HEK293 (cell line): Measurements from ENCODE around the gene OXSR1.

Experiments used
- CTCF ChIA-PET: fragments of 350-600 bp; formaldehyde crosslinking; extraction: SDS; loops from one replicate; lab custom pipeline; 2021; ENCODE audit warnings: antibody characterized with exemption; lab: Yijun Ruan, JAX
- POLR2A ChIA-PET: fragments of 300-600 bp; formaldehyde crosslinking; extraction: SDS; loops from one replicate; lab custom pipeline; 2020; ENCODE audit warnings: antibody characterized with exemption, inconsistent platforms; lab: Yijun Ruan, JAX
- H3K27ac ChIP-seq: fragments of 200-500 bp; sonication (Bioruptor generic); 2 replicates; pipeline ENCODE4 v1.5.1; 2014; ENCODE audit warnings: low read depth, low read length, control low read depth, inconsistent platforms; ENCODE audit errors: extremely low read depth
- H3K36me3 ChIP-seq, 2 experiments: fragments of 200-500 bp in 1 of 2; sonication (Bioruptor generic) in 1 of 2; 1 replicate in 1 of 2; 2 replicates in 1 of 2; pipeline ENCODE4 v1.5.1; 2014 to 2017; ENCODE audit warnings: inconsistent platforms in 2 of 2, low read length in 2 of 2; ENCODE audit not compliant: control insufficient read depth in 2 of 2, insufficient read depth in 1 of 2
- H3K4me1 ChIP-seq: fragments of 200-500 bp; sonication (Bioruptor generic); 2 replicates; pipeline ENCODE4 v1.5.1; 2014; ENCODE audit warnings: mild to moderate bottlenecking, low read length, inconsistent platforms; ENCODE audit not compliant: control insufficient read depth, insufficient read depth
- H3K4me3 ChIP-seq: 2 replicates; pipeline ENCODE4 v1.5.1; 2011; ENCODE audit warnings: low read depth, mild to moderate bottlenecking, control low read depth, low read length, moderate library complexity
- H3K9me3 ChIP-seq: fragments of 200-500 bp; sonication (Bioruptor generic); 2 replicates; pipeline ENCODE4 v1.5.1; 2014; ENCODE audit warnings: low read depth, low read length, inconsistent platforms; ENCODE audit not compliant: control insufficient read depth, insufficient read depth
- AEBP2 ChIP-seq: fragments of 450-650 bp; formaldehyde crosslinking; IDR thresholded peaks from 2 replicates; pipeline ENCODE4 v1.5.1; 2016; ENCODE audit warnings: missing biosample characterization, missing genetic modification characterization, borderline replicate concordance
- HOXC10 ChIP-seq: sonication (generic); formaldehyde crosslinking; IDR thresholded peaks from 2 replicates; pipeline ENCODE4 v1.8.1; 2023; ENCODE audit warnings: mild to moderate bottlenecking, missing genetic modification reagents
- HOXD13 ChIP-seq: sonication (generic); formaldehyde crosslinking; IDR thresholded peaks from 2 replicates; pipeline ENCODE4 v1.8.0; 2022; ENCODE audit warnings: missing genetic modification reagents, borderline replicate concordance
- MZF1 ChIP-seq: fragments of 450-650 bp; formaldehyde crosslinking; IDR thresholded peaks from 2 replicates; pipeline ENCODE4 v1.5.1; 2017; ENCODE audit warnings: missing biosample characterization, missing genetic modification characterization, borderline replicate concordance
- PRDM1 ChIP-seq: fragments of 450-650 bp; formaldehyde crosslinking; IDR thresholded peaks from 2 replicates; pipeline ENCODE4; 2016; ENCODE audit warnings: missing biosample characterization, missing genetic modification characterization
- PRDM10 ChIP-seq: fragments of 450-650 bp; formaldehyde crosslinking; IDR thresholded peaks from 2 replicates; pipeline ENCODE4 v1.5.1; 2016; ENCODE audit warnings: missing biosample characterization, missing genetic modification characterization
- PRDM4 ChIP-seq: fragments of 450-650 bp; formaldehyde crosslinking; IDR thresholded peaks from 2 replicates; pipeline ENCODE4 v1.5.1; 2017; ENCODE audit warnings: missing biosample characterization, missing genetic modification characterization
- SETDB1 ChIP-seq: IDR thresholded peaks from one replicate; pipeline ENCODE4 v1.6.1; 2017; ENCODE audit warnings: mild to moderate bottlenecking, low read length, moderate library complexity, mixed read lengths; ENCODE audit not compliant: insufficient read length
- SP2 ChIP-seq: fragments of 450-650 bp; formaldehyde crosslinking; IDR thresholded peaks from 2 replicates; pipeline ENCODE4 v1.5.1; 2016; ENCODE audit warnings: missing biosample characterization, missing genetic modification characterization
- TCF7L2 ChIP-seq: IDR thresholded peaks from 2 replicates; pipeline ENCODE4 v1.6.1; 2011; ENCODE audit warnings: low read depth, mild to moderate bottlenecking, inconsistent platforms, low read length, moderate library complexity, borderline replicate concordance
- TRIM28 ChIP-seq: IDR thresholded peaks from 2 replicates; pipeline ENCODE4 v1.6.1; 2011; ENCODE audit warnings: low read length, control low read depth, borderline replicate concordance
- ZBTB1 ChIP-seq: fragments of 450-650 bp; formaldehyde crosslinking; IDR thresholded peaks from 2 replicates; pipeline ENCODE4 v1.5.1; 2016; ENCODE audit warnings: missing biosample characterization, missing genetic modification characterization
- ZNF133 ChIP-seq: fragments of 450-650 bp; formaldehyde crosslinking; IDR thresholded peaks from 2 replicates; pipeline ENCODE4 v1.5.1; 2016; ENCODE audit warnings: missing biosample characterization, missing genetic modification characterization
- ZNF221 ChIP-seq: fragments of 450-650 bp; formaldehyde crosslinking; IDR thresholded peaks from 2 replicates; pipeline ENCODE4 v1.5.1; 2017; ENCODE audit warnings: missing biosample characterization, missing genetic modification characterization, borderline replicate concordance
- ZNF280D ChIP-seq: fragments of 450-650 bp; formaldehyde crosslinking; IDR thresholded peaks from 2 replicates; pipeline ENCODE4 v1.5.1; 2016; ENCODE audit warnings: missing biosample characterization, missing genetic modification characterization
- ZNF354C ChIP-seq: fragments of 450-650 bp; formaldehyde crosslinking; IDR thresholded peaks from 2 replicates; pipeline ENCODE4 v1.5.1; 2016; ENCODE audit warnings: missing biosample characterization, missing genetic modification characterization, low read depth, borderline replicate concordance
- ZNF501 ChIP-seq: fragments of 450-650 bp; formaldehyde crosslinking; IDR thresholded peaks from 2 replicates; pipeline ENCODE4 v1.5.1; 2016; ENCODE audit warnings: missing biosample characterization, missing genetic modification characterization
- ZNF585B ChIP-seq: fragments of 450-650 bp; formaldehyde crosslinking; IDR thresholded peaks from 2 replicates; pipeline ENCODE4 v1.5.1; 2016; ENCODE audit warnings: missing biosample characterization, missing genetic modification characterization
- ZNF777 ChIP-seq: fragments of 450-650 bp; formaldehyde crosslinking; IDR thresholded peaks from 2 replicates; pipeline ENCODE4 v1.5.1; 2017; ENCODE audit warnings: missing biosample characterization, missing genetic modification characterization, borderline replicate concordance
- ZSCAN5A ChIP-seq: fragments of 450-650 bp; formaldehyde crosslinking; IDR thresholded peaks from 2 replicates; pipeline ENCODE4 v1.5.1; 2016; ENCODE audit warnings: missing biosample characterization, missing genetic modification characterization

Gene OXSR1

GRCh38 chr3:38267662-38268061, 102.3 kb downstream of the OXSR1 start (continued):
- TF ChIP-seq ZBTB1 (no peak), SP2 (tag by site-specific recombination) (no peak)

- Histone ChIP-seq H3K4me3 (no peak overlapping the region), H3K36me3 (no peaks in the 10 kb centered on the region), H3K27ac (no peak overlapping the region), H3K9me3 (no peaks in the 10 kb centered on the region), H3K4me1 (no peaks in the 10 kb centered on the region)
- ChIA-PET CTCF (no interaction called here), POLR2A (no interaction called here)
- TF ChIP-seq PRDM10 (tag by site-specific recombination), result no peak
- TF ChIP-seq ZNF133 (tag by site-specific recombination), result no peak
- TF ChIP-seq HOXD13 (CRISPR knock-in tag), result no peak
- TF ChIP-seq PRDM1 (tag by site-specific recombination), result no peak
- TF ChIP-seq PRDM4 (tag by site-specific recombination), result no peak
- no peak for TF ChIP-seq TRIM28
- TF ChIP-seq ZNF501 (tag by site-specific recombination), result no peak
- TF ChIP-seq ZNF280D, result no peak
- no peak for TF ChIP-seq ZSCAN5A (tag by site-specific recombination)
- TF ChIP-seq SETDB1, result no peak
- no peak for TF ChIP-seq HOXC10 (CRISPR knock-in tag)
- no peak for TF ChIP-seq TCF7L2
- no peak for TF ChIP-seq ZNF585B (tag by site-specific recombination)
- TF ChIP-seq AEBP2 (tag by site-specific recombination), result no peak
- no peak for TF ChIP-seq ZNF354C (tag by site-specific recombination)
- no peak for TF ChIP-seq ZNF777 (tag by site-specific recombination)
- no peak for TF ChIP-seq MZF1
- TF ChIP-seq ZNF221 (tag by site-specific recombination), result no peak
Observed at GRCh38 chr3:38268087-38268486, 102.8 kb downstream of the OXSR1 start.
